ENCODE measurements around the gene METRN.

DNA sequence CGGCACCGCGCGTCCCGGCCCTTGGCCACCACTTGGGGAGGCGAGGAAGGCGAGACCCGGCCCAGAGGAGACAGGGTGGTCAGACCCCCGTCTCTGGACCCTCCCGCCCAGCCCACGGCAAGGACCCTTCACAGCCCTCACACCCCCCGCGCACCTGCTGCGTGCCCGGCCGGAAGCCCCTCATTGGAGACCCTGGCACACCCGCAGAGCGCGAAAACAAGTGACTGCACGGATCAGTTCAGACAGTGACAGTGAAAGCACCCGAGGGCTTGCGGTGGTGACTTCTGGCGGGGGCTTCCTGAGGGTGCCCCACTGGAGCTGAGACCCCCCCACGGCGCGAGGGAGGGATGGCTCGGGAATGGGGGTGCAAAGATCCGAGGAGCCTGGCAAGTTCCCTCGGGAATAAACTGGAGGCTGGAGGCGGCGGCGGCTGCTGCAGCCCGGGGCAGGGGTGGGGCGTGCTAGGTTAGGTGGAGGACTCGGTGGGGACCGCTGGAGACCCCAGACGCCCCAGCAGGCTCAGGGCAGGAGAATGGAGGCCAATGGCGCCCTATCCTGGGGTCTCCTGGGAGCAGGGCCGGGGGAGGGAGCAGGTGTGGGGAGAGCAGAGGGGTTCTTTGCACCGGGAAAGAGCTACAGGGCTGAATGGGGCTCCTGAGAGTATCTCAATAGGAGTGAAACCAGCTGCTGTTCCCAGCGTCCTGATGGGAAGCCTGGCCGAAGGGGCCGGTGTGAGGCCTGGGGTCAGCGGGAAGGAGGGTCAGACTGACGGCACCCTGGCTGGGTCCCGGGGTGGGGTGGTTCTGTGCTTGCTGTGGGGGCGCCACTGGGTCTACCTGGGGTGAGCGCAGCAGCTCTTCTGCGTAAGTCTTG, 8.5 kb upstream of the METRN start:
- no peak for TF ChIP-seq GATA2 (IDR thresholded peaks at IDR 0.05; ENCODE audit: low read depth, low read length)
- no peak for TF ChIP-seq GATA3 (IDR thresholded peaks at IDR 0.05; ENCODE audit: low read depth, low read length)

All from SH-SY5Y (cell line).